ENCODE results near the gene IL25.

- TF ChIP-seq CTCF (optimal IDR thresholded peaks at IDR 0.05 in 1 of 3, IDR thresholded peaks at IDR 0.05 in 1 of 3, conservative IDR thresholded peaks at IDR 0.05 in 1 of 3; ENCODE audit: extremely low read depth in 1 of 3, insufficient read depth in 2 of 3, low read length in 3 of 3) (no peak), EZH2 (IDR thresholded peaks at IDR 0.05; ENCODE audit: low read length) (no peak)
Measured at GRCh38 chr14:23398348-23398747, 25.7 kb downstream of the IL25 start.
